ENCODE data around the gene HEY2. TPM values are rescaled to one million over a fixed set of nuclear protein-coding genes. Genes with fewer than 3 reads are reported as not detected.

HEY2 gene
- polyA plus RNA-seq, 4 donors: 7.0 to 8.8 (median 8.2) TPM

DNA sequence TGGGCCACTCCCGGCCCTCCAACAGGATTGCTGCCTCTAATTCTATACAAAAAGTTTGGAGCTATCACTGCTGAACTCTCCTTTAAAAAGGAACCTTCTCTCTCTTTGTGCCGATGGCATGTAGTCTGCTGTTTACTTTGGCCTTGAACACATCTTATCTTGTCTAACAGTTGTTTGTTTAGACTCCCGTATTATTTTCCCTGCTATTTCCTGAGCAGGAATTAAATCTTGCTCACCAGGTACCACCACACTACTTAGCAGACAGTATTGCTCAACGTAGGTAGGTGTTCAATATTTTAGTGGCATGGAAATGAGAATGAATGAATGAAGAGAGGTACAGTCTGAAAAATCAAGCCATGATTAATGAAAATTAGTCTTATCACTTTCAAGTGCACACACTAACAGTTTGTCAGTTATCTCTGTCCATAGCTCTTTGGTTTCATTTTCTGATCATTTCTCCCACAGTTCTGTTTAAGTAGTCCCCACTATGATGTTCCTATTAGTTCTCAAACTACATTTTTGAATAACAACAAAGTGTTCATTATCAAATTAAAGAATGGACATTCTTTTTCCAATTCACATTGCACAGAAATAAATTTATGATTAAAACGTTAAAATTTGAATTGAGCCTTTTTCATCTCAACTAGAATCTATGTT is 6.8 kb upstream of the HEY2 start:
- DNase-seq (ENCODE audit: low read depth in 4 of 4, low spot score in 3 of 4): no peak

DNA sequence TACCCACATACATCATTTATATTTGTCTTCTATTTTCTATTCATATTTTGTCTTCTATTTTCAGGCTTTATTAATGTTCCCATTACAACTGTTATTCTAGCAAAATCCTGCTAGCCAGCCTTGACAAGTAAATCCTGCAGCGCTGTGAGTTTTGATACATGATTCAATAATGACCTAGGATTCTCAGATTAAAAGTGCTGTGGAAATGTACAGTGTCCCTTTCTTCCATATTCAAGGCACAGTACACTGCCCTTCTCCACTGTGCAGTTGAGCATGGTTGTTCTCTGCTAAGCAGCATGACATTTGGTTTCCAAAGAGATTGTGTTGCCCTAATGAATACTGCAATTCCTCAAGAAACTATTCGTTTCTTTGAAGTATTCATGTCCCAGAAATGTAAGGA is 5.8 kb upstream of the HEY2 start:
- no peak for DNase-seq (ENCODE audit: low read depth in 4 of 4, low spot score in 3 of 4)

DNA sequence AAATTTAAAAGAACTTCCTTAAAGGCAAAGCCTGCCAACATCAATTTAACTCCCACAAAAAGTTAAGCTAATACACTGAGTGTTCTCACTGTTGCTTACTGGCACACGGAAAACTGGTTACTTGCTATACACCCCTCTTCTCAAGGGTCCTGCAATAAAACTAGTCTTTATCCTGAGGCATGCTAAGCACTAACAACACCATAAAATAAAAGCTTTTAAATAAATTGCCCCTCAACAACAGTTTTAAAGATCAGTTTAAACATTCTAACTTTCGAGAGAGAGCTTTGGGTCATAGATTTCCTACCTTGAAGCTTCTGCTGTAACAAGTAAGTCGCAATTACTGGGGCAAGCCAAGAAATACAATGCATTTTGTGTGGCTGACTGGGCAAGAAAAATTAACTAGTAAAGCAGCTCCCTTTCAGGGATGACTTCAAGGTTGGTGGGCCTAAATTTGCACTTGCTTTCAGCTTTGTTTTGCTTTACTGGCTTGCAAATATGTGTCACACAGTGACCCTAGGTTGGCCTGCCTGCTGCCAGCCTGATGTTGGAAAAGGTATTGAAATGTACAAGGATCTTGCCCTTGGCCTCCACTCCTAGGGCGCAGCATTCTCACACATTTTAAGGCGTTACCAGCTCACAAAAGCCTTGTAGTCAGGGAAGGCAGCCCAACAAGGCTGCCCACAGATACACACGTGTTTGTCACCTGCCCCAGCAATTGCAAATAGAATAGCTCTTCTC is 4.0 kb upstream of the HEY2 start:
- DNase-seq (ENCODE audit: low read depth in 4 of 4, low spot score in 3 of 4): peak in 1 of 4 donors; percentile 12

- DNase-seq (ENCODE audit: low read depth in 4 of 4, low spot score in 3 of 4): no peak
Observed at GRCh38 chr6:125746019-125746414, 3.4 kb upstream of the HEY2 start.

DNA sequence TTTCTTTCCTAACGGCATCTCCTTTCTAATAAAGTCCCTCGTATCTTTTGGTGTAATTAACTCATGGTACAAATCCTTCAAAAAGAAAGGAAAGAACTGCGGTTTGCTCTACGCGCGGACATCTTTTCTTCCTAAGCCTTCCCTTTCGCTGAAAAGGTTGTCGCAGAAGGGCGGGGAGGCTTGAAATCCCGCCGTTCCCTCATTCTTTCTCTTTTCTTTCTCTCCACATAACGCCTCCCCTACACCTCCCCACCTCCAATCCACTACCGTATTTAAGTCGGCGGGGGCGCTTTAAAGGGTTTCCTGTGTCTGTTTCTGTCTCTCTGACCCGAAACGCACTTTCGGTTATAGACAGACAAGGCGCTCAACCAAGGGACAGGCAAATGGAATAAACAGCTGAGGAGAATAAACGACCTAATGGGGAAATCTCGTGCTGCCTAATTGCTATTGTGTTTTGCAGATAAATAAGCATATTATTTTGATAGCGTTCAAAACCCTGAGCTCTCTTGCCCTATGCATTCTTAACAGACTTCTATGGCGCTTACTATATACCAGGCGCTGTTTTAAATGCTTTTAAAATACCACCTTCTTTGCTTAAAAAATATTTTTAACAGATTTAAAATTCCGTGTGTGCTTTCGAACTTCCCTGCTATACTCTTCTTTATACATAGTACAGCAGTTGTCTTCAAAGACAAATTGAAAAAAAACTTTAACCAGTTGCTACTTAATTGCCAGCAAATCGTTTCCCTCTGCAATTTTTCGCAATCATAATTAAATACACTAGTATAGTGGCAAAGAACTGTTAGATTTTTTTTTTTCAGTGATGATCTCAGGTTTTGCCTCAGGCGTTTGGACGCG is 2.5 kb upstream of the HEY2 start:
- peak in 2 of 4 donors; percentile 49 to 53 for DNase-seq (ENCODE audit: low read depth in 4 of 4, low spot score in 3 of 4)

DNA sequence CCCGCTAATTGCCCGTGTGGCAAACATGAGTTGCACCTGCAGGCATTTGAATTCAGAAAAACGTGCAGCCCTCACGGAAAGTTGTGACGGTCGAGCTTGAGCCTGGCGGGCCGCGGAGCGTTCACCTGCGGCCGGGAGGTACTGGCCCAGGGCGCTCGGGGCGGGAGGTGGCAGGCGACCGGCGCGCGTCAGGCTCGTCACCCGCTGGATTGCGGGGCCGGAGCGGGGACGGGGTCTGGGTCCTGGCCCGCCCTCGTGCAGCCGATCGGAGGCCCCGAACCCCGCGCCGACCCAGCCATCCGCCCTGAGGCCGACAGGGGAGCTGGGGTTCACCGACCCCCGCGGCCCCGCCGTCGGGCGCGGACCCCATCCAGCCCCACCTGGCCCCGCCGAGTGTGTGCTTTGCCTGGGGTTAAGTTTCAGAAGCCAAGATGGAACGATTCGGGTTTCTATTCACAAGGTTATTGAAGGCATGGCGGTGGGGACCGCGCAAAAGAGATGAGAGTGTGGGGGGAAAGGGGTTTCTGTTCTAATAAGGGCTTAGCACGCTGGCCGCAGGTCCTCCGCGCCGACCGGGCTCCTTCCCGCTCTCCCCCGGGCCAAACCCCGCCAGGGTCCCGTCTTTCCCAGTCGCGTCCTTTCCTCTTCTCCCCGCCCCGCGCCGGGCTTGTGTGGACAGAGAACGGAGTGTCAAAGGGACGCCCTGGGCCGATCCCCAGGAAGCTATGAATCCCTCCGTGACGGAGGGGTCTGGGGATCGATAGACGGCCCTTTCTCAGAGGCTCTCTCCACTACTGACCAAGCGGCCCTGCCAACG is 1.6 kb upstream of the HEY2 start:
- peak in 1 of 4 donors; percentile 24 for DNase-seq (ENCODE audit: low read depth in 4 of 4, low spot score in 3 of 4)

DNA sequence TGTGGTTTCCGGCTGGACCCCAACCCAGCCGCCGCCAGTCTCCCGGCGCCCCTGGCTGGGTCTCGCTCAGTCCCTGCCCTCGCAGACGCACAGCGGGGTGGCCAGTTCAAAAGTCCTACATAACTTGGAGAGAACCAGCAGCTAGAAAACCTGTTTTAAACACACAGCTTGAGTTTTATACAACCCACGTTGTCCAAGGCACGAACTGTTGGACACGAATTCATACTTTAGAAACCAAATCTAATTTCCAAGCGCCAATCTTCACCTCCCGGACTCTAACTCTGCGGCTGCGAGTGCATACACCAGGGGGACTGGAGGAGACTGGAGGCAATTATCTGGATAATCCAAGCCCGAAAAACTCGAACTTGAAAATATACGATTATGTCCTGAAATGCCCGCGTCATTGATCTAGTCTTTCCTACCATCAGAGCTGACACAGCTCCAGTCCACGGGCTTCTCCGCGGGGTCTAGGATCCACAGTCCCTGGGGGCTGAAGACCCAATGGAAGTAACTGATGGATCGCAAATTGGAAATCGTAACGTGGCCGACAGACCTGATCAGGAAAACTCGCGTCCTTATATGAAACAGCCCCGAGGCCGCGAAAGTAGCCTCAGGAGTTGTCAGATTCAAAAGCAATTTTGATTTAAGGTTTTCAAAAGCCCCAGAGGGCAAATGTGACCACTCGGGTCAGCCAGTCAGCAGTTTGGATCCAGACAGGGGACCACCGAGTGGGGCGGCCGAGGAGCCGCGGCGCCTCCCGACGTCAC is 843 bp upstream of the HEY2 start:
- peak in 1 of 4 donors; percentile 29 for DNase-seq (ENCODE audit: low read depth in 4 of 4, low spot score in 3 of 4)

DNA sequence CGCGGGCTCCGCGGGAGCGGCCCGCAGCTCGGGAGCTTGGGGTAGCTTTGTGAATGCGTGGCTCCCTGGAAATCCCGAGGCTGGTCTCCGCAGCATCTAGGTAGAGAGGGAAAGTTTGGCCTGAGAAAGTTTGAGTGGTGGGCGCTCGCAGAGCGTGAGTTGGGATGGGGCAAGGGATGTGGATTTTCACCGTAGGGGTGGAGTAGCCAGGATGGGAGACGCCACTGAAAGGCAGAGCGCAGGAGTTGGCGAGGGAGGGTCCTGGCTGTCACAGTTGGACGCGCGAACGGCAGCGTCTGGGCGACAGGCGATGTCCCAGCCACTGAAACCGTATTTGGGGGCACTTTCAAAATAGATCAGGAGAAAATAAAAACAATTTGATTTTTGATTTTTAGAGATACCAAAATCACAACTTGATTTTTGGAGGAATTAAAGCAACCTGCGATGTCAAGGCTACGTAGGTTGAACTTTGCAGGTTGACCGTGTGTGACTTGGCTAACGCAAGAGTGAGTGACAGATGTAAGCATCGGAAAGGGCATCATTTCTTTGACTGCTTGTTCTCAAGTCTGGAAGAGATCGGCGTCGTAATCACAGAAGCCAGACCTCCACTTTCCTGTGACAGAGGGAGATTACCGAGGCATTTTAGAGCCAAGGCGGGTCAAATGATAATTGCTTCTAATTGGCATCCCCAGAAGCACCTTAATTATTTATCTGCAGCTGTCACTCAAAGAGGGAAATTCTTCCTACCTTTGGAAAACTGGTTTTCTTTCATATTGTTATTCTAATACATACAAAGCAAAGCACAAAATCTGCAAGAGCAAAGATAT is 646 bp downstream of the HEY2 start:
- peak in 1 of 4 donors; percentile 14 for DNase-seq (ENCODE audit: low read depth in 4 of 4, low spot score in 3 of 4)

DNA sequence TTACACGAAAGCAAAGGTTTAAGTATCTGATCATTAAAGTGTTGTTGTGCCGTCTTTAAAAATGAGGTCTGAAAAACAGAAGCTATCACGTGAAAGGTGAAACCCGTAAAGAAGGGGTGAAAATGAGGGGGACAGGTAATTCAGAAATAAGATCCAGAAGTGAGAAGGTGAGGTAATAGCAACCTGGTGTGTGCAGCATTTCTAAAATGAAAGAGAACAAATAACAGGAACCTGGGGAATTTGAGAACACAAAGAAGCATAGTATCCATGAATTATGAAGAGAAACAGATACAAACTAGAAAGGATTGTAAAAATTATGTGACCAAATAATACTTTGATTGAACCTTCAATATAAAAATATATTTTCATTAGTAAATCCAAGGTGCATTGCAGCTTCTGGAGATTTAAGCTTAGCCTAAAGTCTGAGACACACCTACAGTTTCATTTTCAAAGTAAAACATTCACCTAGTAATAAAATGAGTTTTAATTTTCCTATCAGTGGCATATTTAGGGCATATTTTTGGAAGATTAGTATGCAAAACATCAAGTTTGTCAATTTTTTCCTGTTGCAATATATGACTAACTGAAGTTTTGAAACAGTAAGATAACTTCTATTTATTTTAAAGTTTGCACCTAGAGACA is 1.4 kb downstream of the HEY2 start:
- no peak for DNase-seq (ENCODE audit: low read depth in 4 of 4, low spot score in 3 of 4)

- no peak for DNase-seq (ENCODE audit: low read depth in 4 of 4, low spot score in 3 of 4)
Observed at GRCh38 chr6:125751334-125751916, 2.0 kb downstream of the HEY2 start.

DNA sequence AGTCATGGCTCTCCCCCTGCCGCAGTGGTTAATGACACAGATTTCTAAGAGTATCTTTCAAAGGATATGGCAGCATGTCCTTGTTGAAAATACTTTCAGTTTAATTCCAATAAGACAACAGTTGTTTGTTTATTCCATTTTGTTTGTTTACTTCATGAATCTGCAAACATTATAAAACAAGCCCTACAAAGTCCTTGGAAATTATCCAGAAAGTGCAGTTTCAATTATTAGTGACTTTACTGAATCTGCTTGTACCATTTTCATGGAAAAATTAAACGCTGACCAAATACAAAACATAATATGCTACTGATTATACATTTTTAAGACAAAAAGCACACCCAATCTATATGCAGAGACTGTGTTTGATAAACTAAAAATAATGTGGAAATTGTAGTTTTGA is 3.3 kb downstream of the HEY2 start:
- no peak for DNase-seq (ENCODE audit: low read depth in 4 of 4, low spot score in 3 of 4)

DNA sequence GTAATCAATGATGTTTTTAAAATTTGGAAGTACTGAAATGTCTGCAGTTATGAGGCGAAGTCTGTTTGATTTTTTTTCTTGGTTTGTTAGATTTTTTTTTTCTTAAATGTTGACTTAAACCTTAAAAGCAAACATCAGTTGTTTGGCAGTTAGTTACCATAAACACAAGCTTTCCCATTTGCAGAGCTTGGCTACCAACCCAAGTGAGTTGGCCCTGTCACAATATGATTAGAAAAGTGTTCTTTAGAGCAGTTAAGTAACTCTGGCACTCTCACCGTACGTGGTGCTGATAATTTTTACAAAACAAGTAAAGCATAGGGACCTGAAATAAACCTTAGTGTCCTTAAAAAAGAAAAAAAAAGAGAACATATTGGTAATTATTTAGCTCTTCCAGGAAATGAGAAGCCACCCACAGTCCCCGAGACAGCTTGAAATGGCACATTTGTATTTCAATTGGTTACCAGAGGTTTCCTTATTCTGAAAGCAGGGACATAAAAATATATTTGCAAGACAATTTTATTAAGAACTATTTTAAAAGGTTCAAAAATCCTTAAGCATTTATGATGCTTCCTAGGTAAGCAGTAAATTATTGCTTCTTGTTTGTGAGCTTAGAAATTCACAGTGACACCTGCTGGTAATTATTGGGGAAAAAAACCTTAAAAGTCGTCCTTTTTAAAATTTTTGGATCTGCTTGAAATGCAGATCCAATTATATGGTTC is 3.9 kb downstream of the HEY2 start:
- DNase-seq (ENCODE audit: low read depth in 4 of 4, low spot score in 3 of 4): no peak

- DNase-seq (ENCODE audit: low read depth in 4 of 4, low spot score in 3 of 4): no peak
Observed at GRCh38 chr6:125753937-125754259, 4.5 kb downstream of the HEY2 start.

DNA sequence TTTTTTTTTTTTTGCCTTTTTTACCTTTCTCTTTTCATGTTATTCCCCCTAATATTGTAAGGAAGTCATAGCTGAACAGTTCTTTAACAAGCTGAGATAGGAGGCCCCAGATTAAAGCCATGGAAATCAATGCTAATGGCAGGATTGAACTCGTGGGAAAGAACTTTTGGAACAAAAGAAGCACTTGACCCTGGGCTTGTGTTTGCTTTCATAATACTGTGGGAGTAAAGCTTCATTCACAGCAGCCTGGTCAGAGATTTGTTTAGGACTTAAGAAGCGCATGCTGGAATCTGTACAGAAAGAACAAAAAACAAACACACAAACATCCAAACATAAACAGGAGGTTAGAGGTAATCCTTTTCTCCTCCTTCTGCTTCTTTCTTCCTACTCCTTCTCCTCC is 5.1 kb downstream of the HEY2 start:
- no peak for DNase-seq (ENCODE audit: low read depth in 4 of 4, low spot score in 3 of 4)

- DNase-seq (ENCODE audit: low read depth in 4 of 4, low spot score in 3 of 4): no peak
Observed at GRCh38 chr6:125759184-125759902, 9.9 kb downstream of the HEY2 start.

GRCh38 chr6:125759959-125760457 is 10.6 kb downstream of the HEY2 start:
- DNase-seq (ENCODE audit: low read depth in 4 of 4, low spot score in 3 of 4): no peak

Measured in right renal pelvis (tissue), 4 donors.